ENCODE measurements around the gene MBOAT2.

MBOAT2 gene

DNA sequence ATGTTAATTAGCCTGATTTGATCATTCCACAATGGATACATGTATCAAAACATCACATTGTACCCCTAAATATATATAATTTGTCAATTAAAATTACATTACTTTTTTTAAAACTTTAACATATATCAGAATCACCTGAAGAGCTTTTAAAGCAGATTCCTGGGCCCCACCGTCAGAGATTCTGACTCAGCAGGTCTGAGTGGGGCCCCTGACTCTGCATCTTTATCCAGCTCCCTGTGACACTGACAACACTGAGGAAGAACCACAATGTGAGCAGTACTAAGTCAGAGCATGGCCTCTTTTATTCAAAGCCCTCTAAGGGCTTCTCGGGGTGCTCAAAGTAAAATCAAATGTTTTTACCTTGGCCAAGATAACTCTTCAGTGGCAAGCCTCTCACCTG is 175.8 kb downstream of the MBOAT2 start:
- H3K27ac ChIP-seq, result no peak overlapping the region
- H3K27me3 ChIP-seq (ENCODE audit: insufficient read depth, low read depth), result no peaks in the 10 kb centered on the region
- H4K20me1 ChIP-seq (ENCODE audit: insufficient read depth), result no peaks in the 10 kb centered on the region
- no peaks in the 10 kb centered on the region for H3K4me1 ChIP-seq (ENCODE audit: low read depth, poor library complexity, severe bottlenecking)
- H3K79me2 ChIP-seq (ENCODE audit: insufficient read depth, low read depth), result peaks cover 5% of the 10 kb centered on the region; the same call in 1 of the 2 replicates
- TF ChIP-seq CTCF (conservative IDR thresholded peaks at IDR 0.05; ENCODE audit: low read depth, low read length), result no peak
- no peak overlapping the region for H3K9ac ChIP-seq
- H3K4me2 ChIP-seq, result no peak overlapping the region
- no peak overlapping the region for H3K4me3 ChIP-seq (IDR thresholded peaks at IDR 0.05; ENCODE audit: insufficient read depth, low read depth, low read length)
- H2AFZ ChIP-seq (ENCODE audit: low read depth), result no peak overlapping the region
- no peaks in the 10 kb centered on the region for H3K36me3 ChIP-seq (ENCODE audit: insufficient read depth)

- Histone ChIP-seq H3K27ac (no peak overlapping the region), H3K79me2 (ENCODE audit: insufficient read depth, low read depth) (0 out of 2 replicates have a peak, but pooled peaks cover under 1% of the 10 kb centered on the region), H3K4me2 (no peak overlapping the region), H3K36me3 (ENCODE audit: insufficient read depth) (no peaks in the 10 kb centered on the region), H3K9ac (no peak overlapping the region), H3K27me3 (ENCODE audit: insufficient read depth, low read depth) (no peaks in the 10 kb centered on the region), H3K4me1 (ENCODE audit: low read depth, poor library complexity, severe bottlenecking) (no peaks in the 10 kb centered on the region), H2AFZ (ENCODE audit: low read depth) (no peak overlapping the region), H3K4me3 (IDR thresholded peaks at IDR 0.05; ENCODE audit: insufficient read depth, low read depth, low read length) (no peak overlapping the region), H4K20me1 (ENCODE audit: insufficient read depth) (no peaks in the 10 kb centered on the region)
- no peak for TF ChIP-seq CTCF (conservative IDR thresholded peaks at IDR 0.05; ENCODE audit: low read depth, low read length)
Measured at GRCh38 chr2:8822218-8822617, 181.3 kb downstream of the MBOAT2 start.

DNA sequence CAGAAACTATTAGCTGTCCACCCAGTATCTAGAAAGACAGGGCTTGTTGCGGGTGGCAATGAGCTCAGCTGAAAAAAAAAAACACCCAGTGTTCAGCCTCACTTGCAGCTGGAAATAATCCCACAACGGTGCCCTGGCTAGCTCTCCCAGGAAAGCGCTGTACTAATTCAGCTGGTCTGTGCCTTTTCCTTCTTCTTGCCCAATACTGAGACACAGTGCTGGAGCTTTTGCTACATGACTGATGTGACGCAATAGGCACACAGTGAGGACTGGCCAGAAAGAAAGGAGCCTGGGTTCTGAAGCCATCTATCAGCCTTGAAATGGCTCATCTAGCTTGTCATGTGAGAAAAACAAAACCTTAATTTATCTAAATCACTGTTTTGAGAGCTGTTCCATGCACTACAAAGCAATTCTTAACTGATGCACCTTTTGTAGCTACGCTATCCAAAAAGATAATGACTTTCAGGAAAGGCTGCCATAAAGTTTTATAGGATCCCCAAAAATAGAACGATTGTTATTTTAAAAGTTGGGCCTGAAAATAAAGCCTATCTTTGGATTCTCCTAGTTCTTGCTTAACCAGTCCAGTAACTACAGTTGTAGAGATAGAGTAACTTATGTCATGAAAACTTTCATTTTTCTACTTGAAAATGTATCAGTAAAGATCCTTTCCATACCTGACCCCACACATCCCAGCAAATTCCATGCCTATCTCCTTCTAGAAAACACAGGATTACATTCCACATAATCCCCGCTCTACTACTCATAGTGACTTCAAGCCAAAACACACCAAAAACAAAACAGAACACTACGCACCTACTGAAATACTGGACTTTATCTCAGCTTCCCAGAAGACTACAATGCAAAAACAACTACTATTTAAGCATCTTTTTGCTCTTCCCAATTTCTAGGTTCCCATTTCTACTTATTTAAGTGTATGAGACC is 181.9 kb downstream of the MBOAT2 start:
- Histone ChIP-seq H3K36me3 (ENCODE audit: insufficient read depth) (no peaks in the 10 kb centered on the region), H3K4me1 (ENCODE audit: low read depth, poor library complexity, severe bottlenecking) (no peaks in the 10 kb centered on the region), H3K4me3 (IDR thresholded peaks at IDR 0.05; ENCODE audit: insufficient read depth, low read depth, low read length) (no peak overlapping the region), H3K27ac (no peak overlapping the region), H3K4me2 (no peak overlapping the region), H4K20me1 (ENCODE audit: insufficient read depth) (no peaks in the 10 kb centered on the region), H3K79me2 (ENCODE audit: insufficient read depth, low read depth) (no peaks in the 10 kb centered on the region), H3K27me3 (ENCODE audit: insufficient read depth, low read depth) (no peaks in the 10 kb centered on the region), H3K9ac (no peak overlapping the region), H2AFZ (ENCODE audit: low read depth) (no peak overlapping the region)
- no peak for TF ChIP-seq CTCF (conservative IDR thresholded peaks at IDR 0.05; ENCODE audit: low read depth, low read length)

DNA sequence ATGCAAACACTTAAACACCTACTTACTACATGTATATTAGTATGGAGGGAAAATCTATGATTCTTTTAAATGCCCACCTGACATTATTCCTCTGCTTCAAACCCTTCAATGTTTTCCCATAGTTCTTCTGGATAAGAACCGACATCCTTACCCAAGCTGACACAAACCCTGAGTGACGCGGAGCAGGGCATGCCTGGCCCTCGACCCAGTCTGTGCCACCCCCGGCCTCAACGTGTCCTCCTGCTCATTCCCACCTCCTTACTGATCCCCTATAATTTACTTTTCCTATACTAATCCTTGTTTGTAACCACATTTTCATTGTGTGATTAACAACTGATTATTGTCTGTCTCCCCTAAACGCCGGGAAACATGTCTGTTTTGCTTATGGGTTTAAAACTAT is 183.5 kb downstream of the MBOAT2 start:
- Histone ChIP-seq H4K20me1 (ENCODE audit: insufficient read depth) (no peaks in the 10 kb centered on the region), H3K36me3 (ENCODE audit: insufficient read depth) (no peaks in the 10 kb centered on the region), H3K4me2 (no peak overlapping the region), H3K27ac (no peak overlapping the region), H3K27me3 (ENCODE audit: insufficient read depth, low read depth) (no peaks in the 10 kb centered on the region), H3K4me1 (ENCODE audit: low read depth, poor library complexity, severe bottlenecking) (no peaks in the 10 kb centered on the region), H2AFZ (ENCODE audit: low read depth) (no peak overlapping the region), H3K79me2 (ENCODE audit: insufficient read depth, low read depth) (no peaks in the 10 kb centered on the region), H3K4me3 (IDR thresholded peaks at IDR 0.05; ENCODE audit: insufficient read depth, low read depth, low read length) (no peak overlapping the region), H3K9ac (no peak overlapping the region)
- no peak for TF ChIP-seq CTCF (conservative IDR thresholded peaks at IDR 0.05; ENCODE audit: low read depth, low read length)

Data from KMS-11 (cell line).